B cell (primary cell): ENCODE measurements around the gene PLTP. TPM values are rescaled to one million over a fixed set of nuclear protein-coding genes. Genes with fewer than 3 reads are reported as not detected.

Source experiments
- ATAC-seq: fragments of 200-7000 bp; cut with Tn5 transposase; one replicate; pipeline ENCODE4 v1.10.0; 2021; ENCODE audit warnings: low read depth, mild to moderate bottlenecking, moderate number of reproducible peaks, moderate library complexity
- CTCF ChIA-PET: fragments of 350-600 bp; sonication (Branson Sonifier 250); formaldehyde crosslinking; loops from one replicate; lab custom pipeline; 2021; ENCODE audit warnings: antibody characterized with exemption, inconsistent platforms; lab: Charles Lee
- POLR2A ChIA-PET: fragments of 350-600 bp; sonication (Branson Sonifier 250); formaldehyde crosslinking; loops from one replicate; lab custom pipeline; 2021; ENCODE audit warnings: antibody characterized with exemption; lab: Charles Lee
- DNase-seq: peaks from one replicate; pipeline ENCODE4 v3.0.0; 2013
- H2AFZ ChIP-seq: 2 replicates; pipeline ENCODE4 v1.6.1; 2012; ENCODE audit warnings: mild to moderate bottlenecking, low read depth, low read length; ENCODE audit not compliant: insufficient read depth, poor library complexity, severe bottlenecking
- H3K27ac ChIP-seq, 2 donors: 1 replicate in 1 of 2; 2 replicates in 1 of 2; pipeline ENCODE4 v1.5.1; 2012 to 2013; ENCODE audit warnings: low read length in 2 of 2, mild to moderate bottlenecking in 2 of 2, moderate library complexity in 1 of 2
- H3K27me3 ChIP-seq, 4 experiments: fragments of 200-600 bp in 1 of 4; sonication (generic) in 1 of 4; replicated peaks in 1 of 4; 1 replicate in 2 of 4; 2 replicates in 2 of 4; pipeline versions ENCODE4 v1.6.1 to v1.7.0; 2013 to 2016; ENCODE audit warnings: low read length in 3 of 4, mild to moderate bottlenecking in 2 of 4, mixed read lengths in 1 of 4, moderate library complexity in 1 of 4; ENCODE audit not compliant: insufficient read depth in 4 of 4, control insufficient read depth in 3 of 4; ENCODE audit errors: control extremely low read depth in 1 of 4
- H3K36me3 ChIP-seq, 2 experiments: replicated peaks in 1 of 2; 1 replicate in 1 of 2; 2 replicates in 1 of 2; pipeline versions ENCODE4 v1.6.1 to v1.7.1; 2013; ENCODE audit warnings: low read length in 1 of 2; ENCODE audit not compliant: insufficient read depth in 2 of 2, control insufficient read depth in 1 of 2; ENCODE audit errors: control extremely low read depth in 1 of 2, extremely low read depth in 1 of 2
- H3K4me1 ChIP-seq, 2 donors: fragments of 200-600 bp in 1 of 2; sonication (generic) in 1 of 2; 1 replicate in 1 of 2; 2 replicates in 1 of 2; pipeline versions ENCODE4 v1.5.1 to v1.6.1; 2013 to 2017; ENCODE audit warnings: low read length in 2 of 2; ENCODE audit not compliant: control insufficient read depth in 2 of 2, insufficient read depth in 2 of 2
- H3K4me2 ChIP-seq: replicated peaks from 2 replicates; pipeline ENCODE3; 2012; ENCODE audit warnings: mild to moderate bottlenecking, low read depth, low read length; ENCODE audit not compliant: poor library complexity, severe bottlenecking
- H3K4me3 ChIP-seq, 5 experiments: fragments of 200-600 bp in 1 of 5; sonication (generic) in 1 of 5; 1 replicate in 3 of 5; 2 replicates in 2 of 5; pipeline versions ENCODE4 v1.5.1 to v1.7.0; 2011 to 2016; ENCODE audit warnings: low read length in 4 of 5, mild to moderate bottlenecking in 4 of 5, low read depth in 2 of 5, control low read depth in 1 of 5, moderate library complexity in 1 of 5; ENCODE audit not compliant: insufficient read depth in 1 of 5; ENCODE audit errors: control extremely low read depth in 1 of 5, extremely low read depth in 1 of 5
- H3K79me2 ChIP-seq: fragments of 200-600 bp; sonication (generic); one replicate; pipeline ENCODE4 v1.6.0; 2016; ENCODE audit warnings: low read length; ENCODE audit not compliant: control insufficient read depth, insufficient read depth
- H3K9ac ChIP-seq: fragments of 200-600 bp; sonication (generic); 2 replicates; pipeline ENCODE4 v1.6.1; 2017; ENCODE audit warnings: mild to moderate bottlenecking, low read length, moderate library complexity
- H3K9me3 ChIP-seq, 3 donors: one replicate each; pipeline versions ENCODE4 v1.6.1 to v1.7.1; 2013; ENCODE audit warnings: low read length in 2 of 3; ENCODE audit not compliant: control insufficient read depth in 2 of 3, insufficient read depth in 1 of 3; ENCODE audit errors: control extremely low read depth in 1 of 3
- H4K20me1 ChIP-seq: 2 replicates; pipeline ENCODE4 v1.6.0; 2012; ENCODE audit warnings: mild to moderate bottlenecking, low read length; ENCODE audit not compliant: insufficient read depth, control insufficient read depth, poor library complexity, severe bottlenecking
- H3K27ac Mint-ChIP-seq: one replicate; pipeline ENCODE4 v1.8.0; 2021; ENCODE audit warnings: mixed read lengths
- H3K27me3 Mint-ChIP-seq: one replicate; pipeline ENCODE4 v1.8.0; 2021; ENCODE audit warnings: mixed read lengths
- H3K4me1 Mint-ChIP-seq: one replicate; pipeline ENCODE4 v1.8.0; 2021; ENCODE audit warnings: mixed read lengths
- H3K4me3 Mint-ChIP-seq: one replicate; pipeline ENCODE4 v1.8.0; 2021; ENCODE audit warnings: mixed read lengths
- H3K9me3 Mint-ChIP-seq: one replicate; pipeline ENCODE4 v1.8.0; 2022; ENCODE audit warnings: mixed read lengths; ENCODE audit not compliant: insufficient read depth
- CTCF ChIP-seq: fragments of 200-600 bp; IDR thresholded peaks from one replicate; pipeline ENCODE4 v1.8.0; 2022; ENCODE audit warnings: antibody characterized with exemption, mild to moderate bottlenecking
- EZH2 ChIP-seq: IDR thresholded peaks from 2 replicates; pipeline ENCODE4 v1.6.1; 2012; ENCODE audit warnings: borderline replicate concordance, low read depth, mild to moderate bottlenecking, moderate library complexity, low read length; ENCODE audit not compliant: insufficient read depth, poor library complexity, severe bottlenecking
- WGBS: methylation state at CpG from one replicate; pipeline ENCODE4 v1.1.5; 2013; ENCODE audit warnings: missing lambda C conversion rate; ENCODE audit not compliant: insufficient coverage; 5-methylcytosine and 5-hydroxymethylcytosine counted together
- intact Hi-C: fragments of 100-400 bp; cut with micrococcal nuclease; formaldehyde crosslinking; loops from one replicate; pipeline ENCODE4 v1.10.0; 2022
- polyA plus RNA-seq: library from polyadenylated mRNA; depleted of rRNA; stranded (reverse); fragments of >200 nt; gene quantifications from 2 replicates; pipeline ENCODE4 v1.2.3, GENCODE V29; 2012
- total RNA-seq, 2 donors: library from RNA; stranded (reverse); fragments of 120-200 nt in 1 of 2; gene quantifications; 1 replicate in 1 of 2; 2 replicates in 1 of 2; pipeline versions ENCODE4 v1.2.3 to v1.2.4, GENCODE V29; 2013 to 2022

Gene PLTP
- total and polyA plus RNA-seq, 2 donors (not counting 1 experiment from before 2014, with no cell fraction given) = 1.4 to 4.0 TPM

GRCh38 chr20:45904583-45905504 is 7.1 kb downstream of the PLTP start:
- WGBS = 69% methylated on average over 11 of the region's 16 CpGs
- Mint-ChIP-seq H3K4me3 (no peak overlapping the region), H3K27ac (no peak overlapping the region), H3K9me3 (no peaks in the 10 kb centered on the region), H3K27me3 (no peaks in the 10 kb centered on the region), H3K4me1 (peaks cover 9% of the 10 kb centered on the region)
- Histone ChIP-seq H3K36me3 (no peaks in the 10 kb centered on the region), H2AFZ (no peak overlapping the region), H3K79me2 (no peaks in the 10 kb centered on the region), H3K9ac (no peak overlapping the region), H3K4me2 (no peak overlapping the region), H3K9me3 (no peaks in the 10 kb centered on the region), H3K27me3 (no peaks in the 10 kb centered on the region), H4K20me1 (no peaks in the 10 kb centered on the region), H3K27ac (no peak overlapping the region), H3K4me3 (no peak overlapping the region), H3K4me1 (peaks cover 0 to 7% of the 10 kb centered on the region in 2 donors)
- ATAC-seq (no peak), DNase-seq (no peak)
- TF ChIP-seq EZH2 = no peak
- no peak for TF ChIP-seq CTCF
- ChIA-PET POLR2A (no interaction called here), CTCF (interaction anchor here (1.0 kb wide), 1 partner anchor 17 kb away, joined by 7 read pairs; no protein-coding TSS in a partner anchor)
- intact Hi-C loops = no loop called here

DNA sequence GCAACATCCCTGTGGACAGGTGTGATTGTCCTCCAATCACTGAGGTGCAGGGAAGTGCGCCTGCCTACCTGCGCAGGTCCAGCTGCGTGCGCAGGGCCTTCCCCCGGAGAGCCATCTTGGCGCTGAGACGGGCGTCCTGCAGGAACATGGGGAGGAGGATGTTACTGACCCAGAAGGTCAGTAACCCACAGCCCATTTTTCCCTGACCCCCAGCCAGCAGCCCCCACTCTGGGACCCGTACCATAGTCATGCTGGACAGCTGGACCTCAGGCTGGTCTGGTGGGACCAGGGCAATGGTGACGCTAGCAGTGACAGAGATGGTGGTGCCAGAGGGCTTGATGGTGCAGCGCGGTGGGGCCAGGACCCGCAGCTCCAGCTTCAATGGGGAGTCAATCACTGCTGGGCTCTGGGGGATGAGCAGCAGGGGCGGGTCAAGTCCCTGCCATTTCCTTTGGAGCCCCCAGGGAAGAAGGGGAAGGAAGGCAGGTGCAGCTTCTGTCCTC is 9.7 kb downstream of the PLTP start:
- intact Hi-C loops = no loop called here
- WGBS = 82% methylated on average over 14 of the region's 14 CpGs
- Histone ChIP-seq H3K4me3 (no peak overlapping the region), H3K4me2 (no peak overlapping the region), H3K36me3 (peaks cover 0 to 8% of the 10 kb centered on the region in 2 experiments), H4K20me1 (no peaks in the 10 kb centered on the region), H3K79me2 (no peaks in the 10 kb centered on the region), H3K27me3 (no peaks in the 10 kb centered on the region), H3K27ac (no peak overlapping the region), H3K9ac (no peak overlapping the region), H2AFZ (no peak overlapping the region), H3K4me1 (peaks cover 0 to 7% of the 10 kb centered on the region in 2 donors), H3K9me3 (no peaks in the 10 kb centered on the region)
- no peak overlapping the region for H3K4me3 Mint-ChIP-seq
- H3K27ac Mint-ChIP-seq = no peak overlapping the region
- no peaks in the 10 kb centered on the region for H3K9me3 Mint-ChIP-seq
- TF ChIP-seq EZH2 (no peak), CTCF (no peak)
- DNase-seq (no peak), ATAC-seq (no peak)
- ChIA-PET CTCF (interaction anchor here (0.6 to 1.4 kb wide), 2 partner anchors 68 to 204 kb away, joined by 3 to 4 read pairs; no protein-coding TSS in a partner anchor), POLR2A (no interaction called here)
- H3K4me1 Mint-ChIP-seq = peaks cover 9% of the 10 kb centered on the region
- no peaks in the 10 kb centered on the region for H3K27me3 Mint-ChIP-seq
